Measurements from ENCODE around the gene RIMOC1.

RIMOC1 gene, protein sequence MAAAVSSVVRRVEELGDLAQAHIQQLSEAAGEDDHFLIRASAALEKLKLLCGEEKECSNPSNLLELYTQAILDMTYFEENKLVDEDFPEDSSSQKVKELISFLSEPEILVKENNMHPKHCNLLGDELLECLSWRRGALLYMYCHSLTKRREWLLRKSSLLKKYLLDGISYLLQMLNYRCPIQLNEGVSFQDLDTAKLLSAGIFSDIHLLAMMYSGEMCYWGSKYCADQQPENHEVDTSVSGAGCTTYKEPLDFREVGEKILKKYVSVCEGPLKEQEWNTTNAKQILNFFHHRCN

DNA sequence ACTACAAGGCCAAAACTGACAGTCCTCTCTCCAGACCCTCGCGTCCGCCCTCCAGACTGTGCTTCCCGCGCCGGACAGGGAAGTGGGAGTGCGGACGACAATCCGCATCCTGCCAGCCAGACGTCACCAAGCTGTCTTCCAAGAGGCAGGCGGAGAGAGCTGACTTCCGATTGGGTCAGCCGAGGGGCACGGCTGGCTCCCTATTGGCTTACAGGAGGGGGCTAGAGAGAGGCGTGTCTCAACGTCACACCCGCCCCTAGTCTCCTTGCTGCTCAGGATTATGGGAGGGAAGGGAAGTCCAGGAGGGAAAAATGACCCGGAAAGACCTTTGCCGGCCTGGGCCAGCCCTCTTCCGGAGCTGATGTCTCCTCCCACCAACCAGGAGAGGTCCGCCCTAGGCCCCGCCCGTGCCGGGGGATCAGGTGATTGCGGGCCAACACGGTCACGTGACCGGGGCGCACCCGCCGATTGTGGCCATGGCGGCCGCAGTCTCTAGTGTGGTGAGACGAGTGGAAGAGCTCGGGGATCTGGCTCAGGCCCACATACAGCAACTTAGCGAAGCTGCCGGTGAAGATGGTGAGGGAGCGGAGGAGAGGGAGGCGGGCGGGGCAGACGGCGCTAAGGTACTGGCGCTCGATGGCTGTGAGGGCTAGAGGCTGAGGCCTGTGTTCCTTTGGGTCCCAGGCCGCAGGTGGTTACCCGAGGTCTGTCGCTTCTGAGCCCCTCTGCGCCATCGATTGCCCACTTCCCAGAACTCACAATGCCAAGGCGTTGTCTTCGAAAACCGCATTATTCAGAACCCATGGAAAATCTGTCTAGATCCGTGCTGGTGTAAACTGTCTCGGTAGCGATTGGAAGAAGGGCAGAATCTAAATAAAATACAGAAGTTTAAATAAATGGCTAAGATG lies at the start of gene RIMOC1:
Gene RIMOC1, plus strand, starts transcription at position 453 of the 908 bp plus-strand sequence. Its CDS starts 24 bp downstream, at position 477.
- TF ChIP-seq, protein P1, sequence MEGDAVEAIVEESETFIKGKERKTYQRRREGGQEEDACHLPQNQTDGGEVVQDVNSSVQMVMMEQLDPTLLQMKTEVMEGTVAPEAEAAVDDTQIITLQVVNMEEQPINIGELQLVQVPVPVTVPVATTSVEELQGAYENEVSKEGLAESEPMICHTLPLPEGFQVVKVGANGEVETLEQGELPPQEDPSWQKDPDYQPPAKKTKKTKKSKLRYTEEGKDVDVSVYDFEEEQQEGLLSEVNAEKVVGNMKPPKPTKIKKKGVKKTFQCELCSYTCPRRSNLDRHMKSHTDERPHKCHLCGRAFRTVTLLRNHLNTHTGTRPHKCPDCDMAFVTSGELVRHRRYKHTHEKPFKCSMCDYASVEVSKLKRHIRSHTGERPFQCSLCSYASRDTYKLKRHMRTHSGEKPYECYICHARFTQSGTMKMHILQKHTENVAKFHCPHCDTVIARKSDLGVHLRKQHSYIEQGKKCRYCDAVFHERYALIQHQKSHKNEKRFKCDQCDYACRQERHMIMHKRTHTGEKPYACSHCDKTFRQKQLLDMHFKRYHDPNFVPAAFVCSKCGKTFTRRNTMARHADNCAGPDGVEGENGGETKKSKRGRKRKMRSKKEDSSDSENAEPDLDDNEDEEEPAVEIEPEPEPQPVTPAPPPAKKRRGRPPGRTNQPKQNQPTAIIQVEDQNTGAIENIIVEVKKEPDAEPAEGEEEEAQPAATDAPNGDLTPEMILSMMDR (IDR thresholded peaks at IDR 0.05; ENCODE audit: low read depth, low read length), result no peak

DNA sequence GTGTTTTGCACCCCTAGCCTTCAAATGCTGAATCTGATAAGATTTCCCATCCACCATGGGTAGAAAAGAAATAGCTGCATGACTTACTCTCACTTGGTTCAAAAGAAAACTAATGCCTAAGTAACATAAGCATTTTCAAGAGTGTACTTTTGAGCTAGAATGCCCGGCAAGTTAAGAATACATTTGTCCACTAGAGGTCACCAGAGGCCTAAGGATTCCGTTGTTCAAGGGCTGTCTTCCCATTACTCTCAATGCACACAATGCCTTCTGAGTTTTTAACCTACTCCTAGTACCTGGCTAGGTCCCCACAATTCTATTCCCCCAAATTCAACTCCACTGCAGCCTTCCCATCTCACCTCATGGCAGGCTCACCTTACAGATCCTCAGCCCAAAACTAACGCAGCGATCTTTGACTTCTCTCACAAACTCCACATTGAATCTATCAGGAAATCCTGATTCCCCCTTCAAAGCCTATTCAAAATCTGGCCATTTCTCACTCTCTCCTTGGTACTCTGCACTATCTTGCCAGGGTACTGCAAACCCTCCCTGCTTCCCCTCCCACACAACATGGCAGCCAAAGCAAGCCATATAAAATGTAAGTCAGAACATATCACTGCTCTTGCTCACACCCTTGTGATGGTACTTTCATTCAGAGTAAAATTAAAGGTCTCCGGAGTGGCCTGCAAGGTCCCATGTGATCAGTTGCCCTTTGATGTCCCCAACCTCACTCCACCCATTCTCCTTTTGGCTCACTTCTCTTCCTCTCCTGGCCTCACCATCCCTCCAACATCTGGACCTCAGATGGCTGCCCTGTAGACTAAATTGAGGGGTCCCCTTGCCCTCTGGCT lies 47.3 kb upstream of the RIMOC1 start:
- H3K4me3 ChIP-seq (ENCODE audit: low read depth, low read length), result no peak overlapping the region
- TF ChIP-seq, protein P1 (IDR thresholded peaks at IDR 0.05; ENCODE audit: low read depth, low read length), result peak; percentile 65

More for the DNA sequence above, at the start of gene RIMOC1:
- peak within 1 kb of the TSS; percentile 92 for H3K4me3 ChIP-seq (ENCODE audit: low read depth, low read length)

DNA sequence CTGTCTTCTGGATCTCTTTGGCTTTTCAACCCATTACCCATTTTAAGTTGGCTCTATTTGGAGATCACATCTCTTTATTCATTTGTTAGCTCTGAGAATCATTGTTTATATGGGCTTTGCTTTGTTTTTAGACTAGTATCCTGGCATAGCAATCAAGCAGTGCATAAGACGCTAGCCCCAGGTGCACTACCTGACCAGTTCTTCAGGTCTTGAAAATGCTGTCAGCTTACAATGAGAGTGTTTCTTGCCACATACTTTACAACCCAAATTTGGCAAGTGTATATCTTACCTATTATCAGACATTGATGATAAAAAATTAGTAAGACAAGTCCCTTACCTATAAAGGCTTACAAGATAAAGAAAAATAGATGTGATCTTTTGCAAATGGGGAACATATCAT lies 46.2 kb upstream of the RIMOC1 start:
- TF ChIP-seq, protein P1 (IDR thresholded peaks at IDR 0.05; ENCODE audit: low read depth, low read length), result no peak
- H3K4me3 ChIP-seq (ENCODE audit: low read depth, low read length), result no peak overlapping the region

DNA sequence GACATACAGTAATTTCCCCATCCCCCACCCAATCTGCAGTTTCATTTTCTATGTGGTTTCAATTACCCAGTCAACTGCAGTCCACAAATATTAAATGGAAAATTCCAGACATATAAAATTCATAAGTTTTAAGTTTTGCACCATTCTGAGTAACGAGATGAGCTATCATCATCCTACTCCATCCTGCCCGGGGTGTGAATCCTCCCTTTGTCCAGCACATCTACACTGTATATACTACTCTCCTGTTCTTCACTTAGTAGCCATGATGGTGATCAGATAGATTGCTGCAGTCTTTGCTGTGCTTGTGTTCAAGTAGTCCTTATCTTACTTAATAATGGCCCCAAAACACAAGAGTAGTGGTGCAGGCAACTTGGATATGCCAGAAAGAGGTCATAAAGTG lies 45.3 kb upstream of the RIMOC1 start:
- TF ChIP-seq, protein P1 (IDR thresholded peaks at IDR 0.05; ENCODE audit: low read depth, low read length), result no peak
- H3K4me3 ChIP-seq (ENCODE audit: low read depth, low read length), result no peak overlapping the region

DNA sequence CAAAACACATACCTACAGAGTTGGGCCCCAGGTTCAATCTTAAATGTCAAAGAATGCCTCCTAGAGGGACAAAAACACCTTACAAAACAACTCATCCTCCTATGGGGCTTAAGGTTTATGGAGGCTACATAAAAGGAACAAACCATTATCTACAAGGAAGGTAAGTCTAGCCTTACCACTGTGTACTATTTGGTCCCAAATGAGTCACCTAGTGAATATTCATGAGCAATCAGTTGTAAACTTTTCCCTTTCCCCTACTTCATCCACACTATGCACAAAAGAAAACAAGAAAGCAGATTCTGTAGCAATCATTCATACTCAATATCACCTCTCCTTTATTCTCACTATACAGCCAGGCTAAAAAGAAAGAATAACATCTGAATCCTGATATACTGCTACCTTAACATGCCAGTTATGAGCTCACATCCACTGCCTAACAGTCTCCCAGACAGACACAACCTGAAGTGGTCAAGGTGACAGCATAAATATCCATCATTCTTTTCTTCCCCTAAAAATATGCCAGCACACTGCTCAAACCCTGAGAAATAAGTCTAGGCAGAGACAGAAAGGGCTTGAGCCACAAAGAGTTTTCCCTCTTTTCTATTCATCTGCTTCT lies 40.2 kb upstream of the RIMOC1 start:
- TF ChIP-seq, protein P1 (IDR thresholded peaks at IDR 0.05; ENCODE audit: low read depth, low read length), result no peak
- no peak overlapping the region for H3K4me3 ChIP-seq (ENCODE audit: low read depth, low read length)

DNA sequence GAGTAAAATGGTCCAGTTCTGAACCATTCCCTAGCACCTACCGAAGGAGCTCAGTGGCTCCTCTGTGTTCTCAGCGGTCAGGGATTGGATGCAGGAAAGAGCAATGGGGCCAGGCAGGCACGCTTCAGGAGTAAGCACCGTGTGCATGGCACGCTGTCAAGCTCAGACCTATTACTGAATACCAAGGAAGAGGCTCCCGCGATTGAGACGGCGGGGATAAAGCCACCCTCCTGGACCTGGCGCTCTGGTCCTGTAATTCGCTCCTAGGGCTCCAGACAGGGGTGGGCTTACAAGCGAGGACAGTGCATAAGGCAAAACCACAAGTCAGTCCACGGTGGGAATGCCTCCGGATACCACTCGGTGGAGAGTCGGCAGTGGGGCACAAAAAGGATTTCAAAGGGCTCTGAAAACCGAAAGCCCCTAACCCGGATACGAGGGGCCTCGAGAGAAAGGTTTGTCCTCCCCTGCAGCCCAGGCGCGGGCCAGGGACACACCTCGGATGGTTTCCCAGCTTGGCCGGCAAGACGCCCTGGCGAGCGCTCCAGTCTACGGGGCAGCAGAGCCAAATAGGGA lies 34.9 kb upstream of the RIMOC1 start:
- TF ChIP-seq, protein P1 (IDR thresholded peaks at IDR 0.05; ENCODE audit: low read depth, low read length), result no peak
- H3K4me3 ChIP-seq (ENCODE audit: low read depth, low read length), result peak overlapping the region; percentile 70
